A172 (cell line): Measurements from ENCODE around the gene KCNQ2. TPM values are rescaled to one million over a fixed set of nuclear protein-coding genes. Genes with fewer than 3 reads are reported as not detected.

Source experiments
- DNase-seq: peaks from one replicate; pipeline ENCODE4 v3.0.0-alpha.2; 2015; ENCODE audit warnings: low spot score
- total RNA-seq: library from RNA; depleted of rRNA; stranded (reverse); fragments of >200 nt; shearing (Covaris generic); gene quantifications from 2 replicates; pipeline ENCODE4 v1.2.3, GENCODE V29; 2014

The KCNQ2 gene
- total RNA-seq, 1 experiment from 2014 or later = 0.36 TPM

GRCh38 chr20:63369024-63369530, 103.4 kb downstream of the KCNQ2 start:
- no peak for DNase-seq

GRCh38 chr20:63368151-63368550, 104.3 kb downstream of the KCNQ2 start:
- no peak for DNase-seq

GRCh38 chr20:63367446-63368055, 104.9 kb downstream of the KCNQ2 start:
- no peak for DNase-seq

- no peak for DNase-seq
Observed at GRCh38 chr20:63366390-63367365, 105.8 kb downstream of the KCNQ2 start.

GRCh38 chr20:63365601-63366389, 106.7 kb downstream of the KCNQ2 start:
- no peak for DNase-seq

GRCh38 chr20:63364801-63365585, 107.5 kb downstream of the KCNQ2 start:
- no peak for DNase-seq

- no peak for DNase-seq
Observed at GRCh38 chr20:63363981-63364561, 108.4 kb downstream of the KCNQ2 start.

- no peak for DNase-seq
Observed at GRCh38 chr20:63363013-63363957, 109.2 kb downstream of the KCNQ2 start.

GRCh38 chr20:63362436-63363009, 109.9 kb downstream of the KCNQ2 start:
- DNase-seq = no peak

- DNase-seq = no peak
Observed at GRCh38 chr20:63361519-63362435, 110.7 kb downstream of the KCNQ2 start.

GRCh38 chr20:63360850-63361518, 111.5 kb downstream of the KCNQ2 start, which contains the start of gene CHRNA4:
CHRNA4 (minus strand) TSS chr20:63361349; CDS start chr20:63361165, 184 bp downstream.
- no peak for DNase-seq

GRCh38 chr20:63359937-63360849, 112.3 kb downstream of the KCNQ2 start:
- DNase-seq = no peak

- no peak for DNase-seq
Observed at GRCh38 chr20:63359164-63359934, 113.1 kb downstream of the KCNQ2 start.

- no peak for DNase-seq
Observed at GRCh38 chr20:63357921-63358905, 114.2 kb downstream of the KCNQ2 start.
